Measurements from ENCODE around the gene TDRD15.

GRCh38 chr2:21161122-21161521 lies 37.4 kb downstream of the TDRD15 start:
- TF ChIP-seq CTCF (optimal IDR thresholded peaks at IDR 0.05 in 1 of 3, IDR thresholded peaks at IDR 0.05 in 1 of 3, conservative IDR thresholded peaks at IDR 0.05 in 1 of 3; ENCODE audit: extremely low read depth in 1 of 3, insufficient read depth in 2 of 3, low read length in 3 of 3) (no peak), EZH2 (IDR thresholded peaks at IDR 0.05; ENCODE audit: low read length) (no peak)

Data from keratinocyte (primary cell).